B cell (primary cell): ENCODE data around the gene CCDC137. TPM values are rescaled to one million over a fixed set of nuclear protein-coding genes. Genes with fewer than 3 reads are reported as not detected.

Experiments
- ATAC-seq: fragments of 200-7000 bp; cut with Tn5 transposase; one replicate; pipeline ENCODE4 v1.10.0; 2021; ENCODE audit warnings: low read depth, mild to moderate bottlenecking, moderate number of reproducible peaks, moderate library complexity
- CTCF ChIA-PET: fragments of 350-600 bp; sonication (Branson Sonifier 250); formaldehyde crosslinking; loops from one replicate; lab custom pipeline; 2021; ENCODE audit warnings: antibody characterized with exemption, inconsistent platforms; lab: Charles Lee
- POLR2A ChIA-PET: fragments of 350-600 bp; sonication (Branson Sonifier 250); formaldehyde crosslinking; loops from one replicate; lab custom pipeline; 2021; ENCODE audit warnings: antibody characterized with exemption; lab: Charles Lee
- DNase-seq: peaks from one replicate; pipeline ENCODE4 v3.0.0; 2013
- H2AFZ ChIP-seq: 2 replicates; pipeline ENCODE4 v1.6.1; 2012; ENCODE audit warnings: mild to moderate bottlenecking, low read depth, low read length; ENCODE audit not compliant: insufficient read depth, poor library complexity, severe bottlenecking
- H3K27ac ChIP-seq, 2 donors: 1 replicate in 1 of 2; 2 replicates in 1 of 2; pipeline ENCODE4 v1.5.1; 2012 to 2013; ENCODE audit warnings: low read length in 2 of 2, mild to moderate bottlenecking in 2 of 2, moderate library complexity in 1 of 2
- H3K27me3 ChIP-seq, 4 experiments: fragments of 200-600 bp in 1 of 4; sonication (generic) in 1 of 4; replicated peaks in 1 of 4; 1 replicate in 2 of 4; 2 replicates in 2 of 4; pipeline versions ENCODE4 v1.6.1 to v1.7.0; 2013 to 2016; ENCODE audit warnings: low read length in 3 of 4, mild to moderate bottlenecking in 2 of 4, mixed read lengths in 1 of 4, moderate library complexity in 1 of 4; ENCODE audit not compliant: insufficient read depth in 4 of 4, control insufficient read depth in 3 of 4; ENCODE audit errors: control extremely low read depth in 1 of 4
- H3K36me3 ChIP-seq, 2 experiments: replicated peaks in 1 of 2; 1 replicate in 1 of 2; 2 replicates in 1 of 2; pipeline versions ENCODE4 v1.6.1 to v1.7.1; 2013; ENCODE audit warnings: low read length in 1 of 2; ENCODE audit not compliant: insufficient read depth in 2 of 2, control insufficient read depth in 1 of 2; ENCODE audit errors: control extremely low read depth in 1 of 2, extremely low read depth in 1 of 2
- H3K4me1 ChIP-seq, 2 donors: fragments of 200-600 bp in 1 of 2; sonication (generic) in 1 of 2; 1 replicate in 1 of 2; 2 replicates in 1 of 2; pipeline versions ENCODE4 v1.5.1 to v1.6.1; 2013 to 2017; ENCODE audit warnings: low read length in 2 of 2; ENCODE audit not compliant: control insufficient read depth in 2 of 2, insufficient read depth in 2 of 2
- H3K4me2 ChIP-seq: replicated peaks from 2 replicates; pipeline ENCODE3; 2012; ENCODE audit warnings: mild to moderate bottlenecking, low read depth, low read length; ENCODE audit not compliant: poor library complexity, severe bottlenecking
- H3K4me3 ChIP-seq, 5 experiments: fragments of 200-600 bp in 1 of 5; sonication (generic) in 1 of 5; 1 replicate in 3 of 5; 2 replicates in 2 of 5; pipeline versions ENCODE4 v1.5.1 to v1.7.0; 2011 to 2016; ENCODE audit warnings: low read length in 4 of 5, mild to moderate bottlenecking in 4 of 5, low read depth in 2 of 5, control low read depth in 1 of 5, moderate library complexity in 1 of 5; ENCODE audit not compliant: insufficient read depth in 1 of 5; ENCODE audit errors: control extremely low read depth in 1 of 5, extremely low read depth in 1 of 5
- H3K79me2 ChIP-seq: fragments of 200-600 bp; sonication (generic); one replicate; pipeline ENCODE4 v1.6.0; 2016; ENCODE audit warnings: low read length; ENCODE audit not compliant: control insufficient read depth, insufficient read depth
- H3K9ac ChIP-seq: fragments of 200-600 bp; sonication (generic); 2 replicates; pipeline ENCODE4 v1.6.1; 2017; ENCODE audit warnings: mild to moderate bottlenecking, low read length, moderate library complexity
- H3K9me3 ChIP-seq, 3 donors: one replicate each; pipeline versions ENCODE4 v1.6.1 to v1.7.1; 2013; ENCODE audit warnings: low read length in 2 of 3; ENCODE audit not compliant: control insufficient read depth in 2 of 3, insufficient read depth in 1 of 3; ENCODE audit errors: control extremely low read depth in 1 of 3
- H4K20me1 ChIP-seq: 2 replicates; pipeline ENCODE4 v1.6.0; 2012; ENCODE audit warnings: mild to moderate bottlenecking, low read length; ENCODE audit not compliant: insufficient read depth, control insufficient read depth, poor library complexity, severe bottlenecking
- H3K27ac Mint-ChIP-seq: one replicate; pipeline ENCODE4 v1.8.0; 2021; ENCODE audit warnings: mixed read lengths
- H3K27me3 Mint-ChIP-seq: one replicate; pipeline ENCODE4 v1.8.0; 2021; ENCODE audit warnings: mixed read lengths
- H3K4me1 Mint-ChIP-seq: one replicate; pipeline ENCODE4 v1.8.0; 2021; ENCODE audit warnings: mixed read lengths
- H3K4me3 Mint-ChIP-seq: one replicate; pipeline ENCODE4 v1.8.0; 2021; ENCODE audit warnings: mixed read lengths
- H3K9me3 Mint-ChIP-seq: one replicate; pipeline ENCODE4 v1.8.0; 2022; ENCODE audit warnings: mixed read lengths; ENCODE audit not compliant: insufficient read depth
- EZH2 ChIP-seq: IDR thresholded peaks from 2 replicates; pipeline ENCODE4 v1.6.1; 2012; ENCODE audit warnings: borderline replicate concordance, low read depth, mild to moderate bottlenecking, moderate library complexity, low read length; ENCODE audit not compliant: insufficient read depth, poor library complexity, severe bottlenecking
- WGBS: methylation state at CpG from one replicate; pipeline ENCODE4 v1.1.5; 2013; ENCODE audit warnings: missing lambda C conversion rate; ENCODE audit not compliant: insufficient coverage; 5-methylcytosine and 5-hydroxymethylcytosine counted together
- intact Hi-C: fragments of 100-400 bp; cut with micrococcal nuclease; formaldehyde crosslinking; loops from one replicate; pipeline ENCODE4 v1.10.0; 2022
- polyA plus RNA-seq: library from polyadenylated mRNA; depleted of rRNA; stranded (reverse); fragments of >200 nt; gene quantifications from 2 replicates; pipeline ENCODE4 v1.2.3, GENCODE V29; 2012
- total RNA-seq, 2 donors: library from RNA; stranded (reverse); fragments of 120-200 nt in 1 of 2; gene quantifications; 1 replicate in 1 of 2; 2 replicates in 1 of 2; pipeline versions ENCODE4 v1.2.3 to v1.2.4, GENCODE V29; 2013 to 2022
- TF ChIP-seq, protein P1 (sequence below): fragments of 200-600 bp; IDR thresholded peaks from one replicate; pipeline ENCODE4 v1.8.0; 2022; ENCODE audit warnings: antibody characterized with exemption, mild to moderate bottlenecking

The CCDC137 gene
- total and polyA plus RNA-seq, 2 donors (not counting 1 experiment from before 2014, with no cell fraction given): 18.8 to 36.0 TPM

DNA sequence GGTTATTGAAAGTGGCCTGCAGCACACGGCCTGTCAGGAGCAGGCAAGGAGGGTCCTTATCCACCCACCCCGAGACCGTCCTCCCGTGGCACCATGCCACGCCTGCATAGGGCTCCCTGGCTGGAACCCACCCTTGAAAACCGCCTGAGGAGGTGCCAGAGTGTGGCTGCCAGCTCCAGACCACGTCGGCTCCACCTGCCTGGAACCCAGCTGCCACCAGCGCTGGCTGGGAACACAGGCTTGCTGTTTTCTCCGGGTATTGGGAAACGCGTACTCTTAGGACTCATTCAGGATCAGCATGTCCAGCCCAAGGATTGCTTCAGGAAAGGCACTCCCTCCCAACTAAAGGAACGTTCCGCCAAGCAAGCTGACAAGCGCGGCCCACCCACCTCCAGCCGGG is 10.4 kb downstream of the CCDC137 start:
- no peaks in the 10 kb centered on the region for H3K9me3 Mint-ChIP-seq
- ChIA-PET POLR2A (interaction anchor here (0.6 kb wide), 1 partner anchor 437 kb away, joined by 3 read pairs; no protein-coding TSS in a partner anchor), CTCF (no interaction called here)
- TF ChIP-seq, protein P1, sequence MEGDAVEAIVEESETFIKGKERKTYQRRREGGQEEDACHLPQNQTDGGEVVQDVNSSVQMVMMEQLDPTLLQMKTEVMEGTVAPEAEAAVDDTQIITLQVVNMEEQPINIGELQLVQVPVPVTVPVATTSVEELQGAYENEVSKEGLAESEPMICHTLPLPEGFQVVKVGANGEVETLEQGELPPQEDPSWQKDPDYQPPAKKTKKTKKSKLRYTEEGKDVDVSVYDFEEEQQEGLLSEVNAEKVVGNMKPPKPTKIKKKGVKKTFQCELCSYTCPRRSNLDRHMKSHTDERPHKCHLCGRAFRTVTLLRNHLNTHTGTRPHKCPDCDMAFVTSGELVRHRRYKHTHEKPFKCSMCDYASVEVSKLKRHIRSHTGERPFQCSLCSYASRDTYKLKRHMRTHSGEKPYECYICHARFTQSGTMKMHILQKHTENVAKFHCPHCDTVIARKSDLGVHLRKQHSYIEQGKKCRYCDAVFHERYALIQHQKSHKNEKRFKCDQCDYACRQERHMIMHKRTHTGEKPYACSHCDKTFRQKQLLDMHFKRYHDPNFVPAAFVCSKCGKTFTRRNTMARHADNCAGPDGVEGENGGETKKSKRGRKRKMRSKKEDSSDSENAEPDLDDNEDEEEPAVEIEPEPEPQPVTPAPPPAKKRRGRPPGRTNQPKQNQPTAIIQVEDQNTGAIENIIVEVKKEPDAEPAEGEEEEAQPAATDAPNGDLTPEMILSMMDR: no peak
- TF ChIP-seq EZH2: no peak
- H3K27me3 Mint-ChIP-seq: no peaks in the 10 kb centered on the region
- H3K27ac ChIP-seq: no peak overlapping the region
- no peak overlapping the region for H2AFZ ChIP-seq
- ATAC-seq: no peak
- no peaks in the 10 kb centered on the region for H3K9me3 ChIP-seq
- H3K4me1 ChIP-seq: no peaks in the 10 kb centered on the region
- H3K36me3 ChIP-seq: peaks cover 0 to 27% of the 10 kb centered on the region in 2 experiments
- no peak overlapping the region for H3K4me2 ChIP-seq
- 93% methylated on average over 17 of the region's 17 CpGs for WGBS
- H3K27ac Mint-ChIP-seq: no peak overlapping the region
- H4K20me1 ChIP-seq: peaks cover 1% of the 10 kb centered on the region
- H3K4me1 Mint-ChIP-seq: peaks cover 5% of the 10 kb centered on the region
- intact Hi-C loops: no loop called here
- no peaks in the 10 kb centered on the region for H3K27me3 ChIP-seq
- peaks cover 11% of the 10 kb centered on the region for H3K79me2 ChIP-seq
- H3K4me3 Mint-ChIP-seq: no peak overlapping the region
- DNase-seq: no peak
- no peak overlapping the region for H3K9ac ChIP-seq
- no peak overlapping the region for H3K4me3 ChIP-seq

DNA sequence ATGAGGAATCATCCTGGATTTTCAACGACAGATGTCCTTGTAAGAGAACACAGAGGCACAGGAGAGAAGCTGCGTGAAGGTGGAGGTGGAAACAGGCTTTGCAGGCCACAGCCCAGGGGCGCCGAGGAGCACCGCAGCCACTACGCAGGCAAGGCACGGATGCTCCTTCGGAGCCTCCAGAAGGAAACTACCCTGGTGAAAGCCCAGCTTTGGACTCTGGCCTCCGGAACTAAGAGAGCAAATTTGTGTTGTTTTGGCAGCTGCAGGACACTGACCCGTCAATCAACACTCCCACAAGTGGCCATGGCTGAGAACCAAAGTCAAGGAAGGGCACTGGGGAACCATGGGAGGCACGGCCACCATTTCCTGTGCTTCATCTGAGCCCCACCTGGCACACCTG is 13.6 kb downstream of the CCDC137 start:
- peaks cover 0 to 2% of the 10 kb centered on the region in 2 experiments for H3K36me3 ChIP-seq
- peaks cover 11% of the 10 kb centered on the region for H4K20me1 ChIP-seq
- no peak overlapping the region for H3K27ac ChIP-seq
- DNase-seq (no peak), ATAC-seq (no peak)
- no peak overlapping the region for H3K9ac ChIP-seq
- Mint-ChIP-seq H3K27me3 (no peaks in the 10 kb centered on the region), H3K9me3 (no peaks in the 10 kb centered on the region), H3K4me3 (no peak overlapping the region), H3K4me1 (peaks cover 24% of the 10 kb centered on the region), H3K27ac (no peak overlapping the region)
- no peak overlapping the region for H3K4me3 ChIP-seq
- no peaks in the 10 kb centered on the region for H3K9me3 ChIP-seq
- H2AFZ ChIP-seq: no peak overlapping the region
- ChIA-PET POLR2A (no interaction called here), CTCF (no interaction called here)
- peaks cover 16 to 19% of the 10 kb centered on the region in 2 donors for H3K4me1 ChIP-seq
- 95% methylated on average over 11 of the region's 11 CpGs for WGBS
- H3K79me2 ChIP-seq: peaks cover 42% of the 10 kb centered on the region
- intact Hi-C loops: no loop called here
- no peak overlapping the region for H3K4me2 ChIP-seq
- H3K27me3 ChIP-seq: no peaks in the 10 kb centered on the region
- TF ChIP-seq, protein P1: no peak
- no peak for TF ChIP-seq EZH2
